K562 (cell line): Measurements from ENCODE around the gene CLSTN2. TPM values are rescaled to one million over a fixed set of nuclear protein-coding genes. Genes with fewer than 3 reads are reported as not detected.

Source experiments
- ATAC-seq: fragments of 200-7000 bp; cut with Tn5 transposase; 3 replicates; pipeline ENCODE4 v1.9.1; 2020; ENCODE audit warnings: moderate library complexity
- BruUV-seq: library from RNA; stranded (reverse); fragments of 400-500 nt; replicated peaks from 2 replicates; lab custom pipeline; 2021; lab: Mats Ljungman, UMichigan
- CTCF ChIA-PET: fragments of 300-600 bp; formaldehyde crosslinking; extraction: SDS; loops from one replicate; lab custom pipeline; 2021; ENCODE audit warnings: low intra/inter-chr PET ratio; lab: Yijun Ruan, JAX
- POLR2A ChIA-PET: fragments of 300-600, 350-650 bp; sonication (Branson Sonifier 250); formaldehyde crosslinking; extraction: SDS; loops from one replicate; lab custom pipeline; 2021; ENCODE audit warnings: antibody characterized with exemption, inconsistent platforms; lab: Yijun Ruan, JAX
- DNase-seq, 4 experiments: peaks; one replicate each; pipeline versions ENCODE4 v3.0.0 to v3.0.0-alpha.2; 2011 to 2018; ENCODE audit warnings: low spot score in 3 of 4, mixed read lengths in 3 of 4; ENCODE audit errors: extremely low read depth in 1 of 4
- FAIRE-seq: peaks from 2 replicates; lab custom pipeline; 2011; peaks lifted over from hg19 to GRCh38; lab: Jason Lieb, UNC
- H2AFZ ChIP-seq: 2 replicates; pipeline ENCODE4 v1.6.0; 2011; ENCODE audit warnings: low read depth, low read length, control low read depth, inconsistent platforms
- H3K27ac ChIP-seq: fragments of 200-600 bp; 3 replicates; pipeline ENCODE4 v1.8.0; 2011; ENCODE audit warnings: low read depth, mild to moderate bottlenecking, control low read depth, inconsistent platforms, low read length, moderate library complexity, mixed read lengths; ENCODE audit errors: extremely low read depth
- H3K27me3 ChIP-seq, 2 experiments: fragments of 300-600 bp in 1 of 2; 2 replicates in 1 of 2; 3 replicates in 1 of 2; pipeline versions ENCODE4 v1.6.0 to v1.8.0; 2011; ENCODE audit warnings: inconsistent platforms in 2 of 2, low read length in 2 of 2, mild to moderate bottlenecking in 1 of 2, mixed read lengths in 1 of 2, moderate library complexity in 1 of 2; ENCODE audit not compliant: control insufficient read depth in 2 of 2, insufficient read depth in 2 of 2
- H3K36me3 ChIP-seq: fragments of 300-600 bp; 3 replicates; pipeline ENCODE4 v1.8.0; 2011; ENCODE audit warnings: mild to moderate bottlenecking, low read length, inconsistent platforms; ENCODE audit not compliant: control insufficient read depth, insufficient read depth
- H3K4me1 ChIP-seq, 2 experiments: fragments of 200-600 bp in 1 of 2; replicated peaks in 1 of 2; 2 replicates in 1 of 2; 3 replicates in 1 of 2; pipeline versions ENCODE4 v1.5.1 to v1.8.0; 2011; ENCODE audit warnings: inconsistent platforms in 2 of 2, low read length in 2 of 2, mild to moderate bottlenecking in 1 of 2, mixed read lengths in 1 of 2, moderate library complexity in 1 of 2; ENCODE audit not compliant: control insufficient read depth in 2 of 2, insufficient read depth in 2 of 2
- H3K4me2 ChIP-seq: 2 replicates; pipeline ENCODE4 v1.6.1; 2011; ENCODE audit warnings: low read length, control low read depth, inconsistent platforms, mixed read lengths; ENCODE audit not compliant: insufficient read depth
- H3K4me3 ChIP-seq: fragments of 200-600 bp; sonication (generic), shearing (Covaris generic); 2 replicates; pipeline ENCODE4 v1.5.1; 2016; ENCODE audit warnings: control low read depth, inconsistent platforms
- H3K79me2 ChIP-seq: fragments of 200-600 bp; 3 replicates; pipeline ENCODE4 v1.8.0; 2011; ENCODE audit warnings: low read length, inconsistent platforms; ENCODE audit not compliant: control insufficient read depth, insufficient read depth
- H3K9ac ChIP-seq, 2 experiments: 2 replicates each; pipeline versions ENCODE4 v1.6.0 to v1.6.1; 2011; ENCODE audit warnings: low read depth in 2 of 2, low read length in 2 of 2, control low read depth in 1 of 2, inconsistent platforms in 1 of 2, mild to moderate bottlenecking in 1 of 2, mixed read lengths in 1 of 2; ENCODE audit not compliant: insufficient read depth in 1 of 2
- H3K9me1 ChIP-seq: one replicate; pipeline ENCODE4 v1.6.0; 2011; ENCODE audit warnings: inconsistent platforms, mild to moderate bottlenecking, low read length, moderate library complexity; ENCODE audit not compliant: control insufficient read depth, insufficient read depth
- H3K9me3 ChIP-seq: replicated peaks from 2 replicates; pipeline ENCODE4 v1.5.1; 2011; ENCODE audit warnings: low read depth, low read length, inconsistent platforms; ENCODE audit not compliant: control insufficient read depth, insufficient read depth
- H4K20me1 ChIP-seq: replicated peaks from 2 replicates; pipeline ENCODE4 v1.6.1; 2011; ENCODE audit warnings: low read length, inconsistent platforms, mixed read lengths; ENCODE audit not compliant: control insufficient read depth, insufficient read depth
- WGBS: fragments of 100-300 bp; shearing (Covaris generic); methylation state at CpG from one replicate; pipeline ENCODE4 v1.1.6; 2016; ENCODE audit warnings: low coverage, mixed read lengths; ENCODE audit not compliant: insufficient coverage; ENCODE audit errors: missing lambda C conversion rate; 5-methylcytosine and 5-hydroxymethylcytosine counted together
- in situ Hi-C: fragments of 300-500 bp; cut with MboI; formaldehyde crosslinking; loops from 4 replicates; pipeline ENCODE4 v1.15.0; 2018; ENCODE audit warnings: inconsistent platforms, mixed read lengths
- intact Hi-C: fragments of 100-400 bp; cut with micrococcal nuclease; formaldehyde crosslinking; loops from 2 replicates; pipeline ENCODE4 v1.14.2; 2022
- polyA plus RNA-seq, 8 experiments: library from polyadenylated mRNA; depleted of rRNA in 4 of 8; stranded (reverse) in 5 of 8; unstranded in 3 of 8; fragments of >200 nt; fragmentation: Nextera tagmentation in 2 of 8; fragmentation: Illumina TruSeq in 1 of 8; extraction: Ambion mirVana in 2 of 8; extraction: Trizol in 1 of 8; gene quantifications; 2 replicates each; pipeline versions ENCODE4 v1.2.1 to v1.2.3, GENCODE V29; 2011 to 2014; ENCODE audit warnings: inconsistent platforms in 1 of 8, missing spikeins in 1 of 8
- total RNA-seq, 7 experiments: library from RNA; depleted of rRNA in 6 of 7; stranded (reverse); fragments of >200 nt in 6 of 7; fragmentation: Illumina TruSeq in 2 of 7; extraction: Trizol in 2 of 7; gene quantifications; 2 replicates each; pipeline versions ENCODE4 v1.2.1 to v1.2.3, GENCODE V29; 2011 to 2021; ENCODE audit warnings: low replicate concordance in 1 of 7
- TF ChIP-seq, protein P1 (sequence below): fragments of 250-450 bp; sonication (Bioruptor Pico); IDR thresholded peaks from 2 replicates; pipeline ENCODE4 v1.5.0; 2021; ENCODE audit warnings: mild to moderate bottlenecking, borderline replicate concordance
- TF ChIP-seq, protein P2 (sequence below): fragments of 450-650 bp; formaldehyde crosslinking; IDR thresholded peaks from 2 replicates; pipeline ENCODE4 v1.4.0; 2022; ENCODE audit warnings: mild to moderate bottlenecking, moderate library complexity

CLSTN2 gene
- total and polyA plus RNA-seq, 9 of the 15 experiments (the other 6 are each of a cell fraction or from before 2014, with no cell fraction given): 0.02 to 0.04 (median 0.04) TPM; not detected in 6

DNA sequence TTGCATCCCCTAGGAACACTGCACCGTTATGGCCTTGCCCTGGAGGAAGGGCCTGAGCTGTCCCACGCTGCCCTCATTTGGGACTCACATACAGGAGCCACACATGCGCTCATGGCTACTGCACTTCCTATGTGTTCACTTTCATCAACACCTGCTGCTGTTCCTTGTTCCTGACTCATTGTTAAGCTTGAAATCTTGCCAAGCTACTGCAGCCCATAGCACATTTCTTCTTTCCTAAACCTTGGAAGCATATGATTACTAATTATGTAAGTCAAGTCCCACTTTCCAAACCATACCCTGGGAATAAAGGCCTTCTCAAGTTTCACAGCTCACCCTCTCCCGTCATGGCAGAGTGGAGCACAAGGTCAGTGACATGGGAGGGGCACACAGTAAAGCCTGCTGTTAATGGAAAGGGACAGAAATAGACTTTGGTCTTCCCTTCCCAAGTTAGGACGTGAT is 307.9 kb downstream of the CLSTN2 start:
- WGBS: 0% methylated on average over 4 of the region's 5 CpGs
- Histone ChIP-seq H3K4me3 (no peak overlapping the region), H3K4me2 (no peak overlapping the region), H3K4me1 (no peaks in the 10 kb centered on the region), H3K27me3 (no peaks in the 10 kb centered on the region; a peak in 1 of 5 replicates), H2AFZ (no peak overlapping the region), H3K27ac (no peak overlapping the region), H3K79me2 (no peaks in the 10 kb centered on the region), H3K9me3 (no peaks in the 10 kb centered on the region), H3K9ac (no peak overlapping the region), H3K9me1 (no peaks in the 10 kb centered on the region), H3K36me3 (no peaks in the 10 kb centered on the region), H4K20me1 (no peaks in the 10 kb centered on the region)
- FAIRE-seq (no peak), ATAC-seq (no peak), DNase-seq (no peak)
- BruUV-seq: no TSS peak
- intact Hi-C loops (no loop called here), in situ Hi-C loops (no loop called here)
- CTCF ChIA-PET: no interaction called here
- TF ChIP-seq, protein P1, sequence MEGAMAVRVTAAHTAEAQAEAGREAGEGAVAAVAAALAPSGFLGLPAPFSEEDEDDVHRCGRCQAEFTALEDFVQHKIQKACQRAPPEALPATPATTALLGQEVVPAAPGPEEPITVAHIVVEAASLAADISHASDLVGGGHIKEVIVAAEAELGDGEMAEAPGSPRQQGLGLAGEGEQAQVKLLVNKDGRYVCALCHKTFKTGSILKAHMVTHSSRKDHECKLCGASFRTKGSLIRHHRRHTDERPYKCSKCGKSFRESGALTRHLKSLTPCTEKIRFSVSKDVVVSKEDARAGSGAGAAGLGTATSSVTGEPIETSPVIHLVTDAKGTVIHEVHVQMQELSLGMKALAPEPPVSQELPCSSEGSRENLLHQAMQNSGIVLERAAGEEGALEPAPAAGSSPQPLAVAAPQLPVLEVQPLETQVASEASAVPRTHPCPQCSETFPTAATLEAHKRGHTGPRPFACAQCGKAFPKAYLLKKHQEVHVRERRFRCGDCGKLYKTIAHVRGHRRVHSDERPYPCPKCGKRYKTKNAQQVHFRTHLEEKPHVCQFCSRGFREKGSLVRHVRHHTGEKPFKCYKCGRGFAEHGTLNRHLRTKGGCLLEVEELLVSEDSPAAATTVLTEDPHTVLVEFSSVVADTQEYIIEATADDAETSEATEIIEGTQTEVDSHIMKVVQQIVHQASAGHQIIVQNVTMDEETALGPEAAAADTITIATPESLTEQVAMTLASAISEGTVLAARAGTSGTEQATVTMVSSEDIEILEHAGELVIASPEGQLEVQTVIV (CRISPR knock-in tag): no peak
- TF ChIP-seq, protein P2, sequence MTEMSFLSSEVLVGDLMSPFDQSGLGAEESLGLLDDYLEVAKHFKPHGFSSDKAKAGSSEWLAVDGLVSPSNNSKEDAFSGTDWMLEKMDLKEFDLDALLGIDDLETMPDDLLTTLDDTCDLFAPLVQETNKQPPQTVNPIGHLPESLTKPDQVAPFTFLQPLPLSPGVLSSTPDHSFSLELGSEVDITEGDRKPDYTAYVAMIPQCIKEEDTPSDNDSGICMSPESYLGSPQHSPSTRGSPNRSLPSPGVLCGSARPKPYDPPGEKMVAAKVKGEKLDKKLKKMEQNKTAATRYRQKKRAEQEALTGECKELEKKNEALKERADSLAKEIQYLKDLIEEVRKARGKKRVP (CRISPR knock-in tag): no peak
- POLR2A ChIA-PET: interaction anchor here (0.6 kb wide), 1 partner anchor 902 kb away, joined by 3 read pairs; no protein-coding TSS in a partner anchor
